Trophoblast cell (in vitro differentiated cells and primary cell): ENCODE results near the gene POLE.
"Not testable (repeated sequence)": the region's sequence is repeated elsewhere in the genome, so short reads cannot be mapped to it uniquely, and the experiment has no call there.

Experiments used
- DNase-seq, 2 donors: peaks; one replicate each; pipeline ENCODE4 v3.0.0-alpha.2; 2016
- H2AFZ ChIP-seq: 2 replicates; pipeline ENCODE4 v1.6.1; 2013; ENCODE audit warnings: low read length, moderate library complexity, mild to moderate bottlenecking; ENCODE audit not compliant: insufficient read depth, poor library complexity
- H2AK5ac ChIP-seq: 2 replicates; pipeline ENCODE4 v1.6.1; 2013; ENCODE audit warnings: mild to moderate bottlenecking, low read length
- H2BK120ac ChIP-seq: 2 replicates; pipeline ENCODE4 v1.6.1; 2013; ENCODE audit warnings: low read length, mild to moderate bottlenecking, moderate library complexity; ENCODE audit not compliant: insufficient read depth, poor library complexity
- H2BK12ac ChIP-seq: 2 replicates; pipeline ENCODE4 v1.6.1; 2013; ENCODE audit warnings: mild to moderate bottlenecking, low read length, moderate library complexity
- H2BK5ac ChIP-seq: 2 replicates; pipeline ENCODE4 v1.6.1; 2013; ENCODE audit warnings: low read length, low read depth, moderate library complexity, mild to moderate bottlenecking; ENCODE audit not compliant: poor library complexity
- H3K14ac ChIP-seq: 2 replicates; pipeline ENCODE4 v1.6.1; 2013; ENCODE audit warnings: mild to moderate bottlenecking, low read length
- H3K18ac ChIP-seq: 2 replicates; pipeline ENCODE4 v1.6.1; 2013; ENCODE audit warnings: mild to moderate bottlenecking, low read length
- H3K23ac ChIP-seq: 2 replicates; pipeline ENCODE4 v1.6.1; 2013; ENCODE audit warnings: low read length
- H3K27ac ChIP-seq: 2 replicates; pipeline ENCODE4 v1.5.1; 2013; ENCODE audit warnings: low read depth, mild to moderate bottlenecking, inconsistent platforms, low read length, moderate library complexity
- H3K27me3 ChIP-seq: 2 replicates; pipeline ENCODE4 v1.6.1; 2013; ENCODE audit warnings: inconsistent platforms, mild to moderate bottlenecking, low read length, moderate library complexity; ENCODE audit not compliant: insufficient read depth
- H3K36me3 ChIP-seq, 2 experiments: 1 replicate in 1 of 2; 2 replicates in 1 of 2; pipeline ENCODE4 v1.6.1; 2013; ENCODE audit warnings: low read length in 2 of 2, mild to moderate bottlenecking in 2 of 2, moderate library complexity in 1 of 2; ENCODE audit not compliant: insufficient read depth in 2 of 2, control insufficient read depth in 1 of 2
- H3K4ac ChIP-seq: 2 replicates; pipeline ENCODE4 v1.6.1; 2013; ENCODE audit warnings: low read depth, mild to moderate bottlenecking, low read length, moderate library complexity
- H3K4me1 ChIP-seq, 2 experiments: 1 replicate in 1 of 2; 2 replicates in 1 of 2; pipeline ENCODE4 v1.6.1; 2013; ENCODE audit warnings: low read length in 2 of 2, mild to moderate bottlenecking in 2 of 2, moderate library complexity in 1 of 2; ENCODE audit not compliant: insufficient read depth in 2 of 2, control insufficient read depth in 1 of 2
- H3K4me2 ChIP-seq: 2 replicates; pipeline ENCODE4 v1.6.1; 2013; ENCODE audit warnings: inconsistent platforms, mild to moderate bottlenecking, low read length, moderate library complexity
- H3K4me3 ChIP-seq: 2 replicates; pipeline ENCODE4 v1.5.1; 2013; ENCODE audit warnings: mild to moderate bottlenecking, low read depth, low read length, inconsistent platforms
- H3K79me1 ChIP-seq: one replicate; pipeline ENCODE4 v1.6.1; 2013; ENCODE audit warnings: low read length
- H3K79me2 ChIP-seq: 2 replicates; pipeline ENCODE4 v1.6.1; 2013; ENCODE audit warnings: low read length, mild to moderate bottlenecking; ENCODE audit not compliant: control insufficient read depth, insufficient read depth, poor library complexity
- H3K9ac ChIP-seq: 2 replicates; pipeline ENCODE4 v1.6.1; 2013; ENCODE audit warnings: mild to moderate bottlenecking, low read length
- H3K9me3 ChIP-seq: 2 replicates; pipeline ENCODE4 v1.6.1; 2013; ENCODE audit warnings: low read depth, mild to moderate bottlenecking, control low read depth, inconsistent platforms, low read length; ENCODE audit not compliant: insufficient read depth
- H4K12ac ChIP-seq: 2 replicates; pipeline ENCODE4 v1.6.1; 2013; ENCODE audit warnings: low read depth, mild to moderate bottlenecking, low read length, moderate library complexity
- H4K8ac ChIP-seq: 2 replicates; pipeline ENCODE4 v1.6.1; 2013; ENCODE audit warnings: low read depth, mild to moderate bottlenecking, low read length, moderate library complexity
- H4K91ac ChIP-seq: one replicate; pipeline ENCODE4 v1.6.1; 2013; ENCODE audit warnings: low read depth, mild to moderate bottlenecking, low read length, moderate library complexity
- WGBS: extraction: QIAGEN DNeasy Blood & Tissue Kit; methylation state at CpG from one replicate; pipeline ENCODE4 v1.1.7; 2013; ENCODE audit warnings: missing lambda C conversion rate; ENCODE audit not compliant: insufficient read length, insufficient coverage; ENCODE audit errors: extremely low coverage; 5-methylcytosine and 5-hydroxymethylcytosine counted together

The POLE gene

GRCh38 chr12:132698341-132698740 is 11.2 kb upstream of the POLE start:
- H3K79me2 ChIP-seq: no peaks in the 10 kb centered on the region

GRCh38 chr12:132695431-132695830 is 8.3 kb upstream of the POLE start:
- Histone ChIP-seq H2BK5ac (no peak overlapping the region), H2BK12ac (no peak overlapping the region), H3K27me3 (no peaks in the 10 kb centered on the region), H3K79me1 (no peaks in the 10 kb centered on the region), H4K91ac (no peak overlapping the region), H3K4me1 (no peaks in the 10 kb centered on the region), H3K23ac (no peak overlapping the region), H3K4me2 (no peak overlapping the region), H2AFZ (no peak overlapping the region), H3K9ac (no peak overlapping the region), H3K9me3 (no peaks in the 10 kb centered on the region), H4K8ac (no peak overlapping the region), H3K14ac (no peak overlapping the region), H2AK5ac (no peak overlapping the region), H3K4ac (no peak overlapping the region), H3K4me3 (no peak overlapping the region), H3K79me2 (no peaks in the 10 kb centered on the region), H2BK120ac (no peak overlapping the region), H3K18ac (no peak overlapping the region), H4K12ac (no peak overlapping the region), H3K27ac (no peak overlapping the region), H3K36me3 (peaks cover 20 to 22% of the 10 kb centered on the region in 2 experiments)
- no peak for DNase-seq
- no CpG with 5 or more reads among the region's 12 CpGs for WGBS

More at GRCh38 chr12:132698341-132698740, 11.2 kb upstream of the POLE start:
- no peak for DNase-seq
- Histone ChIP-seq H4K8ac (no peak overlapping the region), H3K14ac (no peak overlapping the region), H3K27me3 (no peaks in the 10 kb centered on the region), H3K36me3 (peaks cover 32 to 40% of the 10 kb centered on the region in 2 experiments), H4K91ac (no peak overlapping the region), H2AK5ac (no peak overlapping the region), H3K9ac (no peak overlapping the region), H3K4me3 (no peak overlapping the region), H3K23ac (no peak overlapping the region), H2BK12ac (no peak overlapping the region), H2AFZ (no peak overlapping the region), H3K4me2 (no peak overlapping the region), H3K18ac (no peak overlapping the region), H2BK120ac (no peak overlapping the region), H2BK5ac (no peak overlapping the region), H3K4me1 (no peaks in the 10 kb centered on the region), H3K4ac (no peak overlapping the region), H4K12ac (no peak overlapping the region), H3K79me1 (no peaks in the 10 kb centered on the region), H3K27ac (no peak overlapping the region), H3K9me3 (no peaks in the 10 kb centered on the region)
- no CpG with 5 or more reads among the region's 5 CpGs for WGBS

GRCh38 chr12:132694888-132695287 is 7.7 kb upstream of the POLE start:
- H3K79me1 ChIP-seq, H3K23ac ChIP-seq, DNase-seq, H3K4me2 ChIP-seq, H3K9me3 ChIP-seq, H2AK5ac ChIP-seq, H3K79me2 ChIP-seq, H3K18ac ChIP-seq, H3K14ac ChIP-seq, H4K8ac ChIP-seq, H3K27ac ChIP-seq, H2BK12ac ChIP-seq, H4K91ac ChIP-seq, H2BK120ac ChIP-seq, H3K4me3 ChIP-seq, H2BK5ac ChIP-seq, H4K12ac ChIP-seq, H2AFZ ChIP-seq, H3K4ac ChIP-seq, H3K9ac ChIP-seq, H3K27me3 ChIP-seq, H3K4me1 ChIP-seq: not testable (repeated sequence)
- no CpG with 5 or more reads among the region's 3 CpGs for WGBS
- peaks cover 20 to 23% of the 10 kb centered on the region in 2 experiments for H3K36me3 ChIP-seq

DNA sequence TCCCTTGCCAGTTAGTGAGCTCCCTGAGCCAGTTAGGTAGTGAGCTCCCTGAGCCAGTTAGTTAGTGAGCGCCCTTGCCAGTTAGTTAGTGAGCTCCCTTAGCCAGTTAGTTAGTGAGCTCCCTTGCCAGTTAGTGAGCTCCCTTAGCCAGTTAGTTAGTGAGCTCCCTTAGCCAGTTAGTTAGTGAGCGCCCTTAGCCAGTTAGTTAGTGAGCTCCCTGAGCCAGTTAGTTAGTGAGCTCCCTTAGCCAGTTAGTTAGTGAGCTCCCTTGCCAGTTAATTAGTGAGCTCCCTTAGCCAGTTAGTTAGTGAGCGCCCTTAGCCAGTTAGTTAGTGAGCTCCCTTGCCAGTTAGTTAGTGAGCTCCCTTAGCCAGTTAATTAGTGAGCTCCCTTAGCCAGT is 4.9 kb upstream of the POLE start:
- not testable (repeated sequence) for H3K4me2 ChIP-seq, H4K8ac ChIP-seq, H2BK120ac ChIP-seq, H2AK5ac ChIP-seq, H3K79me1 ChIP-seq, H3K18ac ChIP-seq, H2BK12ac ChIP-seq, H3K79me2 ChIP-seq, H3K14ac ChIP-seq, H4K12ac ChIP-seq, H3K27me3 ChIP-seq, H3K9ac ChIP-seq, H3K23ac ChIP-seq, H3K27ac ChIP-seq, DNase-seq, H2BK5ac ChIP-seq, H3K4me3 ChIP-seq, H3K9me3 ChIP-seq, H2AFZ ChIP-seq, H4K91ac ChIP-seq, H3K4ac ChIP-seq, H3K4me1 ChIP-seq
- WGBS: no CpG with 5 or more reads among the region's 3 CpGs
- H3K36me3 ChIP-seq: peaks cover 8 to 15% of the 10 kb centered on the region in 2 experiments
